Right forelimb (tissue), 1 donor: ENCODE results near the gene ITCH.
"Not testable (repeated sequence)": the region's sequence is repeated elsewhere in the genome, so short reads cannot be mapped to it uniquely, and the experiment has no call there.

ENCODE experiments used
- DNase-seq: peaks from one replicate; pipeline ENCODE4 v3.0.0-alpha.2; 2018

ITCH gene

DNA sequence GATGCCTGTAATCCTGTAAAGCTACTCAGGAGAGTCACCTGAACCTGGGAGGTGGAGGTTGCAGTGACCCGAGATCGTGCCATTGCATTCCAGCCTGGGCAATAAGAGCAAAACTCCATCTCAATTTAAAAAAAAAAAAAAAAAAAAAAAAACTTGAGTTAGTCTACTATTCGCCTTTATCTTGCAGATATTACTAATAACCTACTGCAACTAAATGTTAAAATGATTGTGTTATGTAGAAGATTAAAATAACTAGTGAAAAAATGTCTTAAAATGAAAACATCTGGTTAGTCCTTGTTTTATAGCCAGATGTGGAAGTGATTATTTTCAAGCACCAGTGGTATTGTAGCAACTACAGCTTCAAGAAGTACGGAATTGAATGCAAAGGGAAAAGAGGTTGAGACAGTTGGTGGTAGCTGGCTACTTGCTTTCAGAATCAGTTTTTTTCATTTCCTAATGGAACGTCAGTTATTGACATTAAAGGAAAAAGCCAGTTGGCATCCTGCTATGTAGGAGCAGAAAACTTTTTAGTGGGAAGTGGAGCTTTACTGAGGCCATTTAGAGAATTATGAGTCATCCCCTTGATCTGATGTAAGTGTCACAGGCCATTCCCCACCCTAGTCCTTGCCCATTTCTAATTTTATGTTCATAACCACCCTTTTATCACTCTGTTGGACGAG lies 109.3 kb downstream of the ITCH start:
- no peak for DNase-seq

DNA sequence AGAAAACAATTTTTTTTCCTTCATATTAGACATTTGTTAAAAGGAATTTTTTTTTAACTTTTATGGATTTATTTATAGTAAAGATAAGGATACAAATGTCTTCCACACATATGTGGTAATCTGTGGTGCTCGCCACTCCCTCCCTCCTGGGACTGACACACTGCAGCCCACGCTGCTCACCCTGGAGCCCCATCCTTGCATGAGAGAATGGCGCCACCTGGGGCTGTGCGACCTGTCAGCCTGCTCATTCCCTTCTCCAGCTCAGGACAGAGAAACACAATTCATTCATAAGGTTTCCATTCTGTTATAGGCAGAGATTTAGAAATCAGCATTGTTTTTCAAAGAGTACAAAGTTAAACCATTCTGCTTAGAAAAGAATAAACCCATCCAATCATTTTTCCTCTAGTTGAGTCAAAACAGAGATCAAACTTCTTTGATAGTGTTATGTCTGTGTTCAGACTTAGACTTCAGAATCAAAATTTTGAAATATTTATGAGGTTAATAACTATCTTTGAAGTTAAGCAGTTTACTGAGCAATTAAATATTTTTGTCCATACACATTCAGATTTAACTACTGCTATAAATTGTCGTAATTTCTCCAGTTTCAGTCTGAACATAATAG lies 110.3 kb downstream of the ITCH start:
- DNase-seq = no peak

DNA sequence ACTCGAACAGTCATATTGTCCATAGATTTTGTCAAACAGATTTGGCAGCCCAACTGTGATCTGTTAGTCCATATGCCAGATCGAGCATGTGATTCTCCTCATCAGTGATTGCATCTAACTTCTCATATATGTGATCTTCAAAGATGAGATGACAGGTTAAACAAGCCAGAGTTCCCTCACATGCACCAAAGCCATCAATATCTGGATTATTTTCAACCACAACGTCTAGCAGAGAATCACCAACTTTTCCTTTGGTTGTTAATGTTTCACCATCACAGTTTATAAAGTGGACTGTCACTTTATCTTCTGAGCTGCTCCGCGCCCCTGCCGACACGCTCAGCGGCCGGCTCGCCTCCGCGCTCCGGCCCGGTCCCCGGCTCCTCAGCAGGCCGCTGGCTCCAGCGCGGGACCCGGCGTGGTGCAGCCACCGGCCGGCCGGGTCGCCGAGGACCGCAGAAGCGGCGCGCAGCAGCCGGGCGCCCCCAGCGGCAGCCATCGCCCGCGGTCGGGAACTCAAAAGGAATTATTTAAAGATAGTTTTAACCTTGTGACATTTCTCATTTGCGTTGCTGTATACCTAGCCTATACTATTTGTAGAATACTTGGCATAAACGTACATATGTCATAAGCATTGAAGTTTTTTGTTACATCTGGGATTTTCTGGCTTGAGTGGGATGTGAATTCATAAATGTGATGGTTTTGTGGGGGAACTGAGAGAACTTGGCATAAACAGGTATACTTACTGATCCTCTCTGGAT lies 113.1 kb downstream of the ITCH start:
- peak; percentile 68 for DNase-seq

DNA sequence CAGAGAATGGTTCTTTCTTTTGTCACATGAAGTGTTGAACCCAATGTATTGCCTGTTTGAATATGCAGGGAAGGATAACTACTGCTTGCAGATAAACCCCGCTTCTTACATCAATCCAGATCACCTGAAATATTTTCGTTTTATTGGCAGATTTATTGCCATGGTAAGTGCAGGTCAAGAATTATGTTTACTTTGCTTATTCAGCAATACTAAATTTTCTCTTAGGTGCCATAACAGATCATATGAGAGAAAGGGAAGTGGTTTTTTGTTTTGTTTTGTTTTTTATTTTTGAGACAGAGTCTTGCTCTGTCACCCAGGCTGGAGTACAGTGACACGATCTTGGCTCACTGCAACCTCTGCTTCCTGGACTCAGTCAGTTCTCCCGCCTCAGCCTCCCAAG lies 116.6 kb downstream of the ITCH start:
- DNase-seq = no peak

DNA sequence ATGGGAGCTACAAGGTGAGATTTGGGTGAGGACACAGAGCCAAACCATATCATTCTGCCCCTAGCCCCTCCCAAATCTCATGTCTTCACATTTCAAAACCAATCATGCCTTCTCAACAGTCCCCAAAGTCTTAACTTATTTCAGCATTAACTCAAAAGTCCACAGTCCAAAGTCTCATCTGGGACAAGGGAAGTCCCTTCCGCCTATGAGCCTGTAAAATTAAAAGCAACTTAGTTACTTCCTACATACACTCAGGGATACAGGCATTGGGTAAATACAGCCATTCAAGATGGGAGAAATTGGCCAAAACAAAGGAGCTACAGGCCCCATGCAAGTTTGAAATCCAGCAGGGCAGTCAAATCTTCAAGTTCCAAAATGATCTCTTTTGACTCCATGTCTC lies 119.1 kb downstream of the ITCH start:
- DNase-seq = not testable (repeated sequence)

DNA sequence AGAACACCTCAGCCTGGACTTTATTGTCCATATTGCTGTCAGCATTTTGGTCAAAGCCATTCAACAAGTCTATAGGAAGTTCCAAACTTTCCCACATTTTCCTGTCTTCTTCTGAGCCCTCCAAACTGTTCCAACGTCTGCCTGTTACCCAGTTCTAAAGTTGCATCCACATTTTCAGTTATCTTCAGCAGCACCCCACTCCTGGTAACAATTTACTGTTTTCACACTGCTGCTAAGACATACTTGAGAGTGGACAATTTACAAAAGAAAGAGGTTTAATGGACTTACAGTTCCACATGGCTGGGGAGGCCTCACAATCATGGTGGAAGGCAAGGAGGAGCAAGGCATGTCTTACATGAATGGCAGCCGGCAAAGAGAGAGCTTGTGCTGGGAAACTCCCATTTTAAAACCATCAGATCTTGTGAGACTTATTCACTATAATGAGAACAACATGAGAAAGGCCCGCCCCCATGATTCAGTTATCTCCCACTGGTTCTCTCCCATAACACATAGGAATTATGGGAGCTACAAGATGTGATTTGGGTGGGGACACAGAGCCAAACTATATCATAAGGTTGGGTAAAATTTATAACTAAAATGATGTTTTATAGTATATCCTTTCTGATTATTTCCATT lies 120.6 kb downstream of the ITCH start:
- not testable (repeated sequence) for DNase-seq

DNA sequence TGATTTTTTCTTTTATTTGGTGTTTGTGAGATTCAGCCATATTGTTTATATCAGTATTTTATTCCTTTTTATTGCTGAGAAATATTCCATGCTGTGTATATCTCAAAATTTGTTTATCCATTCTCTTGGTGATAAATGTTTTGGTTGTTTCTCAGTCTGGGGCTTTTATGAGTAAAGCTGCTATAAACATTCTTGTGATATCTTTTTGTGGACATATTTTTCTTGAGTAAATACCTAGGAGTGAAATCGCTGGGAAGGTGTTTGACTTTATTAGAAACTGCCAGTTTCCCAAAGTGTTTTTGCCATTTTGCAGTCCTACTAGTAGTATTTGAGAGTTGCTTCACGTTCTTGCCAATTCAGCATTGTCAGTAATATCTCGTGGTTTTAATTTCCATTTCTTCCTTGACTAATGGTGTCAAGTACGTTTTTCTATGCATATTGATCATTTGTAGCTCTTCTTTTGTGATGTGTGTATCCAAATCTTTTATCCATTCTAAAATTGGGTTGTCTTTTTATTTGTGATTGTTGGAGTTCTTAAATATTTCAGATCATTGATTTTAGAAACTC lies 122.1 kb downstream of the ITCH start:
- DNase-seq = no peak

DNA sequence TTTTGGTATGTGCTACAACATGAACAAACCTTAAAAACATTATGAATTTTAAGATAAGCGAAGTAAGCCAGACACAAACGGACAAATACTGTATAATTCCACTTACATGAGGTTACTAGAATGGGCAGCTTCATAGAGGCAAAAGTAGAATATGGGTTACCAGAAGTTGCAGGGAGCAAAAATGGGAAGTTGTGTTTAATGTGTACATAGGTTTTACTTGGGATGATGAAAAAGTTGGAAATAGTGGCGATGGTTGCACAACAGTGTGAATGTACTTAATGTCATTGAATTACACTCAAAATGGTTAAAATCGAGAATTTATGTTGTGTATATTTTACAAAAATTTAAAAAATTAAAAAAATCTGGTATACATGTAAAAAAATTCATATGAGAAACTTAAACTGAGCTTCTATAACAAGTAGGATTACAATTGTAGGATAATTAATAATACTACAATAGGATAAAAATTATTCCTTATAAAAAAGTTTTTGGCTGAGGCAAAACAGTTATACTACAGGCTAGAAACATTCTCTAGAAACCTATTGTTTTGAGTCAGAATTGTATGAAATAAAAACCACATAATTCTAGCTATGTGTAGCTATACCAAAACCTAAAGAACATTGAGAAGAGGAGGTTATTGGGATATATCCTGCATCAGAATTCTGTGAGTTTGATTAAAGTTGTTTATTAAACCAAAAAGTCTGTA lies 128.3 kb downstream of the ITCH start:
- no peak for DNase-seq

DNA sequence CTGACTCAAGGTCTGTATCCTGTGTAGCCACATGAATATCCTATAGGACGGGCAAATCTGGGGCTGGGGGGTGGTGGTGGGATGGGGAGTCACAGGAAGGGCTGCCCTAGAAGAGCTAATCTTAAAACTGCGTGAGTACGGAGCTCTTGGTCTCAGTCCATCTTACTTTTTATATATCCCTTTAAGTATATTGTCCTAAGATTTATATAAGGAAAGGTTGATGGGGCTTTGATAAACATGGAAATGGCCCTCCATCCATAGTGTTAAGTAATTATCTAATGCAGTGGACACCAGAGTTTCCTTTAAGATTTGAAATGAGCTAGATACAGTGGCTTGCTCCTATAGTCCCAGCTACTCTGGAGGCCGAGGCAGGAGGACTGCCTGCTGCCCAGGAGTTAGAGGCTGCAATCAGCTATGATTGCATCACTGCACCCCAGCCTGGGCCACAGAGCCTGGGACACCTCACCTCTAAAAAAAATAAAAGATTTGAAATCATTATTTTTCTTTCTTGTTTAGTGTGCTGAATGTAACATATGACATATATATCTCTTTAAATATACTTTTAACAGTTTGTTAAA lies 128.9 kb downstream of the ITCH start:
- no peak for DNase-seq

DNA sequence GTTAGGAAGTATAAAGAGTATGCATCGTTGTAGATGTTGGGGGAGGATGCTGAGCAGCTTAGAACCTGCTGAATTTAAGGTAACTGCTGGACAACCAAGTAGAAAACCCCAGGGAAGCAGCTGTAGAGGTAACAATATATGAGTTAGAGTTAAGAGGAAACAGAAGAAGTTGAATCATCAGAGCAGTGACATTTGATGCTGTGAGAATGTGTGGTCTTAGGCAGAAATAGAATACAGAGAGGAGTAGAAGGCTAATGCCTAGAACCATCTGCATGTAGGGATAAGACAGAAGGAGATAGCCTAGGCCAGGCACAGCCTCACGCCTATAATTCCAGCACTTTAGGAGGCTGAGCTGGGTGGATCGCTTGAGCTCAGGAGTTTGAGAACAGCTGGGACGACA lies 130.6 kb downstream of the ITCH start:
- no peak for DNase-seq

DNA sequence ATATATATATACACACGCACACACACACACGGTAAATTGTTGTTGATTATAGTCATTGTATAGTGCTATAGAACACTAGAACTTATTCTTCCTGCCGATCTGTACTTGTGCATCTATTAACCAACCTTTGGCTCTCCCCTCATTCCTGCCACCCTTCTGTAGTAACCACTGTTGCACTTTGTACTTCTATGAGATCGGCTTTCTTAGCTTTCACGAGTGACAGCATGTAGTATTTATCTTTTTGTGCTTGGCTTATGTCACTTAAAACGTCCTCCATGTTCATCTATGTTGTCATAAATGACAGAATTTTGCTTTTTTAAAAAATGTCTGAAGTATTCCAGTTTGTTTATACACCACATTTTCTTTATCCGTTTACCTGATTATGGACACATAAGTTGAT lies 132.2 kb downstream of the ITCH start:
- no peak for DNase-seq

DNA sequence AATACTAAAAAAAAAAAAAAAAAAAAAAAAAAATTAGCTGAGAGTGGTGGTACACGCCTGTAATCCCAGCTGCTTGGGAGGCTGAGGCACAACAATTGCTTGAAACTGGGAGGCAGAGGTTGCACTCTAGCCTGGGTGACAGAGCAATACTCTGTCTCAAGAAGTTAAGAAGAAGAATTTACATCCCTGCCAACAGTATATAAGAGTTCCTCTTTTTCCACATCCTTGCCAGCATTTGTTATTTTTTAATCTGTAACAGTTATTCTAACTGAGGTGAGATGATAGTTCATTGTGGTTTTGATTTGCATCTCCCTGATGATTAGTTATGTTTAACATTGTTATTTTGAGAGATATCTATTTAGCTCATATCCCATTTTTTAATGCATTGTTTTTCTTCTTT lies 132.8 kb downstream of the ITCH start:
- DNase-seq = no peak

DNA sequence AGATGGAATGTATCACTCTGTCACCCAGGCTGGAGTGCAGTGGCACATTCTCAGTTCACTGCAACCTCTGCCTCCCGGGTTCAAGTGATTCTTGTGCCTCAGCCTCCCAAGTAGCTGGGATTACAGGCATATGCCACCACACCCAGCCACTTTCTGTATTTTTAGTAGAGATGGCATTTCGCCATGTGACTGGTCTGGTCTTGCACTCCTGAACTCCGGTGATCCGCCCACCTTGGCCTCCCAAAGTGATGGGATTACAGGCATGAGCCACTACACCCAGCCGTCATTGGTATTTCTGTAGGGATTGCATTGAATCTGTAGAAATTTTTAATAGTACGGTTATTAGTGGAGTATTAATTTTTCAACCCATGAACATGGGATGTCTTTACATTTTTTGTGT lies 134.5 kb downstream of the ITCH start:
- DNase-seq = not testable (repeated sequence)

DNA sequence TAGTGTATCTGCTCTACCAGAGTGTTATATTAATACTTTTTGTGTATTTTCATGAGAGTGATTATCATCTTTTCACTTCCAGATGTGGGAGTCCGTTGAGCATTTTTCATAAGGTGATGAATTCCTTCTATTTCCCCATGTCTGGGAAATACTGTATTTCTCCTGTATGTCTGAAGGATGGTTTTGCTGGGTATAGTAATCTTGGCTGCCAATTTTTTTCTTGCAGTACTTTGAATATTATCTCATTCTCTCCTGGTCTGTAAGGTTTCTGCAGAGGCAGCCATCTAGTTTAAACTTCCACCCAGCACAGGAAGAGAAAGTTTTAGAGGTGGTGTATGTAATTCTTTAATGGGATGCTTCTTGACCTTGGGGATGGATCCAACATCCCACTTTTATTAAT lies 137.8 kb downstream of the ITCH start:
- no peak for DNase-seq

DNA sequence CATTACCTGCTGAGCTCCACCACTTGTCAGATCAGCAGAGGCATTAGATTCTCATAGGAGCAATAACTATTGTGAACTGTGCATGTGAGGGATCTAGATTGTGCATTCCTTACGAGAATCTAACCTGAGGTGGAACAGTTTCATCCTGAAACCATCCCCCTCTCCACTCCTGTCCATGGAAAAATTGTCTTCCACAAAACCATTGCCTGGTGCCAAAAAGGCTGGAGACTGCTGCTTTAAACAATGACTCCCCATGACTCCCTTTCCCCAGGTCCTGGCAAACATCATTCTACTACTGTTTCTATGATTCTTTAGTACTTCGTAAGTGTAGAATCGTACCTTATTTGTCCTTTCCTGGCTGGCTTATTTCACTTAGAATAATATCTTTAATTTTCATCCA lies 143.4 kb downstream of the ITCH start:
- no peak for DNase-seq

DNA sequence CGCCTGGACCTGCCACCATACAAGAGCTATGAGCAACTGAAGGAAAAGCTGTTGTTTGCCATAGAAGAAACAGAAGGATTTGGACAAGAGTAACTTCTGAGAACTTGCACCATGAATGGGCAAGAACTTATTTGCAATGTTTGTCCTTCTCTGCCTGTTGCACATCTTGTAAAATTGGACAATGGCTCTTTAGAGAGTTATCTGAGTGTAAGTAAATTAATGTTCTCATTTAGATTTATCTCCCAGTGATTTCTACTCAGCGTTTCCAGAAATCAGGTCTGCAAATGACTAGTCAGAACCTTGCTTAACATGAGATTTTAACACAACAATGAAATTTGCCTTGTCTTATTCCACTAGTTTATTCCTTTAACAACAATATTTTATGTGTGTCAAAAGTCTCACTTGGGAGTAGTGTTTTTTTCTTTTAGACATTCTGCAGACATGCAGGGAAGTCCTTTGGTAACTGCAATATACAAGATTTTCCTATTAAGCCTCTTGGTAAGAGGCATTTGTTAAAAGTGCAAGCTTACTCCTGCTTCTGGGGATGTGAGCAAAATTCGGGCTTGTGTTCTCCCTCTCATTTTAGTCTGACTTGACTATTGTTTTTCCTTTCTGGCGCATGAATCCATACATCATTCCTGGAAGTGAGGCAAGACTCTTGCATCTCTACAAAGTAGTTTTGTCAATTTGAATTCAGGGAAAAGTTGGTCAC lies 144.8 kb downstream of the ITCH start:
- DNase-seq = no peak

DNA sequence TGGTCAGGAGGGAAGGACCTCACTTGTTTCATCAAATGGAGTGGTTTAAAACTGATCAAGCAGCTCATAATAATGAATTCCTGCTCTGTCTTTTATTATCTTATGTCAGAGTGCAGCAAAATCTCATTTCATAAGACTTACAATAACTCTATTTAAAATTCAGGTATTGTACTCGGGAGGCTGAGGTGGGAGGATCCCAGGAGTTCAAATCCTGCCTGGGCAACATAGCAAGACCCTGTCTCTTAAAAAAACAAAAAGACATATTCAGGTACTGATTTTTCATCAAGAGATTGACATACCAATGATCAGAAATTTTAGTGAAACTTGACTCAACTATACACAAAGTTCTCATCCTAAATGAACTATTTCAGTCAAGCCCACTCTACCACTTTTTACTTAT lies 147.5 kb downstream of the ITCH start:
- DNase-seq = no peak

DNA sequence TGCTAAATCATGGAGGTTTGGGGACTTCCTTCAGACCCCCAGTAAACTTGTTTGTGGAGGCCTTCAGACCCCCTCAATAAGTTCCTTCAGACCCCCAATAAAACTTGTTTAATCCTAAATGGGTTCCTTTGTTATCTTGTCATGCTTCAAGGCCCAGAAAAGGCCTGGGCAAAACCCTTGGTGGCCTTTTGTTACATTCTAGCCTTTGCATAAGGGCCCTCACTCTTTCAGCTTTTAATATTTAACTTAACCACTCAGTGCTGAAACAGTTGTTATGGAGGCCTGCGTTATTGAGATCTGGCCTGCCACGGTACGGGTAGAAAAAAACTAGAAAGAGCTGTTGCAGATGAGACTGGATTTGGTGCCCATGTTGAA lies 148.8 kb downstream of the ITCH start:
- DNase-seq = no peak

DNA sequence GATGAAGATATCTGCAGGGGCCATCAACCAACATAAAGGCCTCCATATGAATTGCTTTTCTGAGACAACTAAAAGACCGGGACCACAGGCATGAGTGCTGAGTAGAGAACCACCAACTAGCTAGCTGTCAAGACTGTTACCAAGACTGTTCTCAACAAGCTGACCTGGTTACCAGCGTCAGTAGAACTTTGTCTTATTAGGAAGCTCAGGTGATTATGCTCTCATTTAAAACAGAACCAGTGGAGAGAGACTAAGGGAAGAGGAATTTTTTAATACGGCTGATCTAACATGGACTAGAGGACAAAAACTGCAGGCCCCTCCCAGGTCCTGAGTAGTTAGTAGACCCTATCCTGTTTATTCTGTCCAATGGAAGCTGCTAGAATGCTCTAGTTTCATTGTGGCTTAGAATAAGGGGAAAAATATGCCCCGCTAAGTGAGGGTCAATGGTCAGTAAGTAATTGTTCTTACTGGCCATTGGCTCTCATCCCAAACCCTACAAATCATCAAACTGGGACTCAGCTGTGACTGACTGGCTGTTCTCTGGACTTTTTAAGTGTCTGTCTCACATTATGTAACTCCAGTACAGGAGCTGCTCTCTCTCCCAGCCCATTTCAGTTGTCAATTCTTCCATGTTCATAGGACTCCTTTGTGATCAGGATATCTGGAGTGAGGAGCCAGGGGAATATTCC lies 149.3 kb downstream of the ITCH start:
- no peak for DNase-seq

DNA sequence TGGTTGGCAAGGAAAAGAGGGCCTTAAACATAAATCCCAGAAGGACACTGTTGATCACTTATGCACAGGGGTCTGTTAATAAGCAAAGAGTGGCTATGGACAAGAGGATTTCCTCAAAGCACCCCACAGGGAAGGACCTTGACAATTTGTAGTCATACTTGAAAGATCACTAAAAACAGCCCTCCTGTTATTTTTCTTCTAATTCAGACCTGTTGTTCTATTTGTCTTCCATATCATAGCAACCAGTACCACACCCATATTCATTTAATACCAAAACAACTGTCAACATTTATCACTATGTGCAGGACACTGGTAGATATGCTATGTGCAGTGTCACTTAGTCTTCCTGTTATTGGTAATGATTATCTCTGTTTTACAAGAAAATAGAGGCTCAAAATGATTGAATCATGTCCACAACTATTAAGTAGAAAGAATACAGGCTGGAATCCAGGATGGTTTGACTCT lies 149.9 kb downstream of the ITCH start:
- DNase-seq = no peak

DNA sequence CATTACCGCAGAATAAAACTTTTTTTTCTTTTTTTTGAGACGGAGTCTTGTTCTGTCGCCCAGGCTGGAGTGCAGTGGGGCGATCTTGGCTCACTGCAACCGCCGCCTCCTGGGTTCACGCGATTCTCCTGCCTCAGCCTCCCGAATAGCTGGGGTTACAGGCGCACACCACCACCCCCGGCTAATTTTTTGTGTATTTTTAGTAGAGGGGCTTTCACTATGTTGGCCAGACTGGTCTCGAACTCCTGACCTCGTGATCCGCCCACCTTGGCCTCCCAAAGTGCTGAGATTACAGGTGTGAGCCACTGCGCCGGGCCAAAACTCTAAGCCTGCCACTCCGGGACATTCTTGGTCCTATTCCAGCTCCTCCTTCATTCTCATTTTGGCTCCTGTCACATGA lies 151.0 kb downstream of the ITCH start:
- DNase-seq = not testable (repeated sequence)
